ENCODE results near the gene PRDM15. TPM values are rescaled to one million over a fixed set of nuclear protein-coding genes. Genes with fewer than 3 reads are reported as not detected.

Gene PRDM15
- total RNA-seq, 4 donors from 2014 or later, result 7.6 to 27.5 (median 12.9) TPM

- whole genome bisulfite sequencing, result 87% methylated on average over 12 of the region's 12 CpGs
- Histone ChIP-seq H3K27ac (no peak overlapping the region), H3K4me3 (no peak overlapping the region), H3K9me3 (no peaks in the 10 kb centered on the region), H3K36me3 (peaks cover 78% of the 10 kb centered on the region), H3K4me1 (no peaks in the 10 kb centered on the region), H3K27me3 (no peaks in the 10 kb centered on the region)
- DNase-seq (ENCODE audit: low spot score in 2 of 2), result no peak
- TF ChIP-seq POLR2A (IDR thresholded peaks at IDR 0.05), result no peak
- TF ChIP-seq CTCF (IDR thresholded peaks at IDR 0.05), result no peak
- TF ChIP-seq POLR2AphosphoS5 (IDR thresholded peaks at IDR 0.05), result no peak
- no peak for TF ChIP-seq EP300 (IDR thresholded peaks at IDR 0.05)
Measured at GRCh38 chr21:41901099-41901498, 22.0 kb upstream of the PRDM15 start.

- Histone ChIP-seq H3K27ac (no peak overlapping the region), H3K9me3 (no peaks in the 10 kb centered on the region), H3K4me3 (no peak overlapping the region), H3K36me3 (peaks cover 75% of the 10 kb centered on the region), H3K4me1 (no peaks in the 10 kb centered on the region), H3K27me3 (no peaks in the 10 kb centered on the region)
- TF ChIP-seq POLR2A (IDR thresholded peaks at IDR 0.05), result no peak
- no peak for TF ChIP-seq EP300 (IDR thresholded peaks at IDR 0.05)
- no peak for TF ChIP-seq CTCF (IDR thresholded peaks at IDR 0.05)
- TF ChIP-seq POLR2AphosphoS5 (IDR thresholded peaks at IDR 0.05), result no peak
- no peak for DNase-seq (ENCODE audit: low spot score in 2 of 2)
- 81% methylated on average over 6 of the region's 6 CpGs for WGBS
Measured at GRCh38 chr21:41900401-41900800, 21.3 kb upstream of the PRDM15 start.

- Histone ChIP-seq H3K36me3 (peaks cover 73% of the 10 kb centered on the region), H3K4me3 (no peak overlapping the region), H3K9me3 (no peaks in the 10 kb centered on the region), H3K27ac (no peak overlapping the region), H3K27me3 (no peaks in the 10 kb centered on the region), H3K4me1 (no peaks in the 10 kb centered on the region)
- no peak for DNase-seq (ENCODE audit: low spot score in 2 of 2)
- 90% methylated on average over 25 of the region's 25 CpGs for WGBS
- TF ChIP-seq EP300 (IDR thresholded peaks at IDR 0.05) (no peak), POLR2AphosphoS5 (IDR thresholded peaks at IDR 0.05) (no peak), POLR2A (IDR thresholded peaks at IDR 0.05) (no peak), CTCF (IDR thresholded peaks at IDR 0.05) (no peak)
Measured at GRCh38 chr21:41899426-41900202, 20.5 kb upstream of the PRDM15 start.

GRCh38 chr21:41898998-41899397 is 19.9 kb upstream of the PRDM15 start:
- Histone ChIP-seq H3K27ac (no peak overlapping the region), H3K27me3 (no peaks in the 10 kb centered on the region), H3K9me3 (no peaks in the 10 kb centered on the region), H3K36me3 (peaks cover 70% of the 10 kb centered on the region), H3K4me3 (no peak overlapping the region), H3K4me1 (no peaks in the 10 kb centered on the region)
- WGBS, result 92% methylated on average over 17 of the region's 17 CpGs
- TF ChIP-seq POLR2AphosphoS5 (IDR thresholded peaks at IDR 0.05), result no peak
- TF ChIP-seq CTCF (IDR thresholded peaks at IDR 0.05), result no peak
- no peak for TF ChIP-seq POLR2A (IDR thresholded peaks at IDR 0.05)
- TF ChIP-seq EP300 (IDR thresholded peaks at IDR 0.05), result no peak
- DNase-seq (ENCODE audit: low spot score in 2 of 2), result no peak

GRCh38 chr21:41897700-41898099 is 18.6 kb upstream of the PRDM15 start:
- DNase-seq (ENCODE audit: low spot score in 2 of 2), result no peak
- H3K27ac ChIP-seq, result no peak overlapping the region
- no peak for TF ChIP-seq EP300 (IDR thresholded peaks at IDR 0.05)
- no peak for TF ChIP-seq POLR2AphosphoS5 (IDR thresholded peaks at IDR 0.05)
- TF ChIP-seq POLR2A (IDR thresholded peaks at IDR 0.05), result no peak
- TF ChIP-seq CTCF (IDR thresholded peaks at IDR 0.05), result no peak
- H3K27me3 ChIP-seq, result no peaks in the 10 kb centered on the region
- H3K36me3 ChIP-seq, result peaks cover 60% of the 10 kb centered on the region
- 89% methylated on average over 8 of the region's 8 CpGs for WGBS
- H3K4me3 ChIP-seq, result no peak overlapping the region
- H3K4me1 ChIP-seq, result no peaks in the 10 kb centered on the region
- H3K9me3 ChIP-seq, result no peaks in the 10 kb centered on the region

Measured in suprapubic skin (tissue), 4 donors.